Keratinocyte (primary cell): ENCODE data around the gene LETMD1. TPM values are rescaled to one million over a fixed set of nuclear protein-coding genes. Genes with fewer than 3 reads are reported as not detected.
A peak's percentile ranks its signal among the peaks of the same experiment; 100 is the strongest.

ENCODE experiments used
- DNase-seq: peaks from one replicate; pipeline ENCODE4 v3.0.0-alpha.2; 2011; ENCODE audit warnings: low read depth, missing footprints, low spot score
- FAIRE-seq: peaks from 2 replicates; lab custom pipeline; 2011; peaks lifted over from hg19 to GRCh38; lab: Jason Lieb, UNC
- H2AFZ ChIP-seq: 2 replicates; pipeline ENCODE4 v1.6.0; 2012; ENCODE audit warnings: low read length, control low read depth, inconsistent platforms; ENCODE audit not compliant: control insufficient read depth
- H3K27ac ChIP-seq: 2 replicates; pipeline ENCODE4 v1.5.1; 2011; ENCODE audit warnings: low read length; ENCODE audit not compliant: control insufficient read depth, insufficient read depth
- H3K27me3 ChIP-seq: 3 replicates; pipeline ENCODE4 v1.6.0; 2011; ENCODE audit warnings: low read length; ENCODE audit not compliant: control insufficient read depth, insufficient read depth; ENCODE audit errors: extremely low read depth
- H3K36me3 ChIP-seq, 2 experiments: 2 replicates in 1 of 2; 3 replicates in 1 of 2; pipeline ENCODE4 v1.5.1; 2011; ENCODE audit warnings: low read length in 2 of 2, mild to moderate bottlenecking in 1 of 2; ENCODE audit not compliant: control insufficient read depth in 2 of 2, insufficient read depth in 2 of 2; ENCODE audit errors: extremely low read depth in 1 of 2
- H3K4me1 ChIP-seq: 3 replicates; pipeline ENCODE4 v1.5.1; 2011; ENCODE audit warnings: low read length; ENCODE audit not compliant: control insufficient read depth, insufficient read depth; ENCODE audit errors: extremely low read depth
- H3K4me2 ChIP-seq: 3 replicates; pipeline ENCODE4 v1.6.0; 2011; ENCODE audit warnings: low read depth, low read length; ENCODE audit not compliant: control insufficient read depth, insufficient read depth; ENCODE audit errors: extremely low read depth
- H3K4me3 ChIP-seq, 3 experiments: fragments of 200-600 bp in 1 of 3; sonication (generic) in 1 of 3; 2 replicates in 2 of 3; 3 replicates in 1 of 3; pipeline ENCODE4 v1.5.1; 2011 to 2016; ENCODE audit warnings: low read length in 3 of 3, mild to moderate bottlenecking in 3 of 3, control low read depth in 2 of 3, inconsistent platforms in 1 of 3, low read depth in 1 of 3, mixed read lengths in 1 of 3, mixed run types in 1 of 3, moderate library complexity in 1 of 3; ENCODE audit not compliant: control insufficient read depth in 2 of 3, insufficient read depth in 2 of 3; ENCODE audit errors: extremely low read depth in 1 of 3
- H3K79me2 ChIP-seq: 2 replicates; pipeline ENCODE4 v1.6.0; 2012; ENCODE audit warnings: low read length; ENCODE audit not compliant: control insufficient read depth, insufficient read depth
- H3K9ac ChIP-seq: 3 replicates; pipeline ENCODE4 v1.6.0; 2011; ENCODE audit warnings: low read length; ENCODE audit not compliant: control insufficient read depth, insufficient read depth; ENCODE audit errors: extremely low read depth
- H3K9me1 ChIP-seq: 3 replicates; pipeline ENCODE4 v1.6.0; 2011; ENCODE audit warnings: low read length; ENCODE audit not compliant: control insufficient read depth, insufficient read depth; ENCODE audit errors: extremely low read depth
- H3K9me3 ChIP-seq: 2 replicates; pipeline ENCODE4 v1.5.1; 2012; ENCODE audit warnings: low read depth, low read length; ENCODE audit not compliant: control insufficient read depth
- H4K20me1 ChIP-seq: 3 replicates; pipeline ENCODE4 v1.6.0; 2011; ENCODE audit warnings: low read length; ENCODE audit not compliant: control insufficient read depth, insufficient read depth; ENCODE audit errors: extremely low read depth
- CTCF ChIP-seq, 3 experiments: IDR thresholded peaks in 1 of 3; conservative IDR thresholded peaks in 1 of 3; optimal IDR thresholded peaks in 1 of 3; 2 replicates in 2 of 3; 3 replicates in 1 of 3; pipeline versions ENCODE3 to v1.5.1; 2011; ENCODE audit warnings: low read length in 3 of 3, mild to moderate bottlenecking in 3 of 3, moderate library complexity in 2 of 3, control low read depth in 1 of 3, inconsistent platforms in 1 of 3; ENCODE audit not compliant: insufficient read depth in 2 of 3; ENCODE audit errors: extremely low read depth in 1 of 3
- EZH2 ChIP-seq: IDR thresholded peaks from one replicate; pipeline ENCODE4 v1.6.1; 2012; ENCODE audit warnings: inconsistent platforms, mild to moderate bottlenecking, low read length, moderate library complexity
- dilution Hi-C: fragments of 300-500 bp; cut with MboI; formaldehyde crosslinking; loops from one replicate; pipeline ENCODE4 v1.7.0; 2020; ENCODE audit warnings: low sequenced_read_pairs; ENCODE audit not compliant: extremely low pct_ligation_motif_present
- polyA plus RNA-seq, 5 experiments: library from polyadenylated mRNA; depleted of rRNA in 3 of 5; stranded (reverse) in 3 of 5; stranded (forward) in 1 of 5; unstranded in 1 of 5; fragments of >200 nt; gene quantifications; 1 replicate in 1 of 5; 2 replicates in 3 of 5; 3 replicates in 1 of 5; pipeline versions ENCODE4 v1.2.1 to v1.2.3, GENCODE V29; 2011 to 2012; ENCODE audit warnings: missing spikeins in 2 of 5, low read depth in 1 of 5, low replicate concordance in 1 of 5

Gene LETMD1
- polyA plus RNA-seq, 1 donor (not counting 4 experiments of a cell fraction or from before 2014, with no cell fraction given), result 51.1 TPM

- Histone ChIP-seq H2AFZ (peak overlapping the region; percentile 50), H3K27ac (no peak overlapping the region), H3K4me1 (peaks cover 23% of the 10 kb centered on the region), H3K9me3 (no peaks in the 10 kb centered on the region), H3K9me1 (no peaks in the 10 kb centered on the region), H3K27me3 (no peaks in the 10 kb centered on the region), H3K4me2 (peak overlapping the region; percentile 88), H3K36me3 (no peaks in the 10 kb centered on the region), H3K9ac (peak overlapping the region; percentile 58), H4K20me1 (no peaks in the 10 kb centered on the region), H3K4me3 (peak overlapping the region; percentile 9 to 47 (median 41)), H3K79me2 (peaks cover 13% of the 10 kb centered on the region)
- FAIRE-seq (no peak), DNase-seq (no peak)
- TF ChIP-seq CTCF (optimal IDR thresholded peaks at IDR 0.05 in 1 of 3, IDR thresholded peaks at IDR 0.05 in 1 of 3, conservative IDR thresholded peaks at IDR 0.05 in 1 of 3; ENCODE audit: extremely low read depth in 1 of 3, insufficient read depth in 2 of 3, low read length in 3 of 3) (no peak), EZH2 (no peak)
- dilution Hi-C loops, result no loop called here
Measured at GRCh38 chr12:51028813-51029150, 19.3 kb upstream of the LETMD1 start.

GRCh38 chr12:51033048-51033447 lies 15.1 kb upstream of the LETMD1 start:
- DNase-seq, result no peak
- no peak for FAIRE-seq
- Histone ChIP-seq H4K20me1 (no peaks in the 10 kb centered on the region), H3K36me3 (no peaks in the 10 kb centered on the region), H3K9me3 (no peaks in the 10 kb centered on the region), H3K4me1 (peaks cover 14% of the 10 kb centered on the region), H2AFZ (no peak overlapping the region), H3K4me3 (no peak overlapping the region), H3K27ac (no peak overlapping the region), H3K9me1 (no peaks in the 10 kb centered on the region), H3K4me2 (no peak overlapping the region), H3K79me2 (no peaks in the 10 kb centered on the region), H3K9ac (no peak overlapping the region), H3K27me3 (no peaks in the 10 kb centered on the region)
- dilution Hi-C loops, result no loop called here
- TF ChIP-seq CTCF (optimal IDR thresholded peaks at IDR 0.05 in 1 of 3, IDR thresholded peaks at IDR 0.05 in 1 of 3, conservative IDR thresholded peaks at IDR 0.05 in 1 of 3; ENCODE audit: extremely low read depth in 1 of 3, insufficient read depth in 2 of 3, low read length in 3 of 3), result no peak
- TF ChIP-seq EZH2, result no peak
